ENCODE measurements around the gene TLN1. TPM values are rescaled to one million over a fixed set of nuclear protein-coding genes. Genes with fewer than 3 reads are reported as not detected.

TLN1 gene
- total RNA-seq, 2 experiments from 2014 or later, result 98.8 to 177 TPM

GRCh38 chr9:35659340-35659739 is 72.7 kb downstream of the TLN1 start:
- BruUV-seq (replicated peaks), result no TSS peak
- DNase-seq (ENCODE audit: low spot score), result no peak
- Histone ChIP-seq H3K79me2 (ENCODE audit: insufficient read depth, low read depth, low read length) (peaks cover 28% of the 10 kb centered on the region; the same call in 1 of the 2 replicates), H3K27ac (ENCODE audit: low read depth, low read length, poor library complexity, severe bottlenecking) (peak overlapping the region; percentile 84), H3K9me3 (ENCODE audit: low read length) (no peaks in the 10 kb centered on the region), H2AFZ (ENCODE audit: low read length) (no peak overlapping the region), H3K4me1 (ENCODE audit: insufficient read depth, low read length, poor library complexity, severe bottlenecking) (peaks cover 66% of the 10 kb centered on the region), H3K36me3 (ENCODE audit: insufficient read depth, low read length) (peaks cover 35% of the 10 kb centered on the region), H3K4me3 (ENCODE audit: low read depth, low read length, poor library complexity, severe bottlenecking) (peak overlapping the region; percentile 81), H4K20me1 (ENCODE audit: insufficient read depth, low read length) (0 out of 2 replicates have a peak, but pooled peaks cover 5% of the 10 kb centered on the region), H3K9me2 (ENCODE audit: insufficient read depth, low read length) (no peaks in the 10 kb centered on the region), H3K4me2 (ENCODE audit: low read length) (peak overlapping the region; percentile 96)
- intact Hi-C loops (cut with micrococcal nuclease; ENCODE audit: unreplicated experiment), result loop anchor here (2.0 to 5.0 kb wide), 5 partner anchors 37 to 168 kb away; partner anchors contain the start of genes CD72, FAM221B, TESK1 and TMEM8B
- POLR2A ChIA-PET, result interaction anchor here (1.8 to 3.9 kb wide), 5 partner anchors 12 to 72 kb away, joined by 6 to 47 read pairs (median 7); partner anchors contain the start of genes CREB3, TESK1 and TLN1
- CTCF ChIA-PET (ENCODE audit: unreplicated experiment), result interaction anchor here (1.5 kb wide), 2 partner anchors 54 to 68 kb away, joined by 5 to 6 read pairs; partner anchors contain the start of gene TESK1
- TF ChIP-seq EZH2phosphoT487 (IDR thresholded peaks at IDR 0.05; ENCODE audit: borderline replicate concordance, low read depth, low read length) (no peak), CTCF (conservative IDR thresholded peaks at IDR 0.05; ENCODE audit: low read length) (no peak)

- Histone ChIP-seq H3K9me3 (ENCODE audit: low read length) (no peaks in the 10 kb centered on the region), H3K4me3 (ENCODE audit: low read depth, low read length, poor library complexity, severe bottlenecking) (peak overlapping the region; percentile 81), H3K79me2 (ENCODE audit: insufficient read depth, low read depth, low read length) (peaks cover 24% of the 10 kb centered on the region; the same call in 1 of the 2 replicates), H3K27ac (ENCODE audit: low read depth, low read length, poor library complexity, severe bottlenecking) (peak overlapping the region; percentile 84), H3K4me1 (ENCODE audit: insufficient read depth, low read length, poor library complexity, severe bottlenecking) (peaks cover 65% of the 10 kb centered on the region), H3K9me2 (ENCODE audit: insufficient read depth, low read length) (no peaks in the 10 kb centered on the region), H3K36me3 (ENCODE audit: insufficient read depth, low read length) (peaks cover 35% of the 10 kb centered on the region), H2AFZ (ENCODE audit: low read length) (peak overlapping the region; percentile 24; the same call in 1 of the 2 replicates), H3K4me2 (ENCODE audit: low read length) (peak overlapping the region; percentile 96), H4K20me1 (ENCODE audit: insufficient read depth, low read length) (0 out of 2 replicates have a peak, but pooled peaks cover 5% of the 10 kb centered on the region)
- ChIA-PET POLR2A (interaction anchor here (1.1 to 3.9 kb wide), 6 partner anchors 11 to 73 kb away, joined by 3 to 47 read pairs (median 7); partner anchors contain the start of genes CREB3, TESK1 and TLN1), CTCF (ENCODE audit: unreplicated experiment) (interaction anchor here (1.5 kb wide), 2 partner anchors 54 to 69 kb away, joined by 5 to 6 read pairs; partner anchors contain the start of gene TESK1)
- intact Hi-C loops (cut with micrococcal nuclease; ENCODE audit: unreplicated experiment), result loop anchor here (2.0 to 5.0 kb wide), 5 partner anchors 38 to 168 kb away; partner anchors contain the start of genes CD72, FAM221B, TESK1 and TMEM8B
- BruUV-seq (replicated peaks), result no TSS peak
- TF ChIP-seq CTCF (conservative IDR thresholded peaks at IDR 0.05; ENCODE audit: low read length) (no peak; the same call in 1 of the 2 replicates), EZH2phosphoT487 (IDR thresholded peaks at IDR 0.05; ENCODE audit: borderline replicate concordance, low read depth, low read length) (no peak)
- no peak for DNase-seq (ENCODE audit: low spot score)
Measured at GRCh38 chr9:35658968-35659220, 73.1 kb downstream of the TLN1 start.

Measured in OCI-LY7 (cell line).